MM.1S (cell line): ENCODE measurements around the gene ATP5F1C.

Source experiments
- DNase-seq: peaks from one replicate; pipeline ENCODE4 v3.0.0-alpha.2; 2015
- H2AFZ ChIP-seq: fragments of 300-600 bp; sonication (generic); 2 replicates; pipeline ENCODE4 v1.6.0; 2016; ENCODE audit warnings: antibody characterized with exemption, low read length
- H3F3A ChIP-seq: fragments of 300-600 bp; sonication (generic); 2 replicates; pipeline ENCODE4 v1.6.1; 2016; ENCODE audit warnings: mild to moderate bottlenecking, antibody characterized with exemption, low read length, moderate library complexity, mixed read lengths; ENCODE audit not compliant: insufficient read depth
- H3K27ac ChIP-seq: fragments of 300-600 bp; sonication (generic); 2 replicates; pipeline ENCODE4 v1.5.1; 2016; ENCODE audit warnings: mild to moderate bottlenecking, low read length
- H3K27me3 ChIP-seq: fragments of 300-600 bp; sonication (generic); replicated peaks from 2 replicates; pipeline ENCODE4 v1.6.0; 2016; ENCODE audit warnings: low read length; ENCODE audit not compliant: insufficient read depth
- H3K36me3 ChIP-seq: fragments of 300-600 bp; sonication (generic); replicated peaks from 2 replicates; pipeline ENCODE4 v1.6.1; 2016; ENCODE audit warnings: mild to moderate bottlenecking, low read length, mixed read lengths; ENCODE audit not compliant: insufficient read depth
- H3K4me1 ChIP-seq: fragments of 300-600 bp; sonication (generic); 2 replicates; pipeline ENCODE4 v1.6.1; 2016; ENCODE audit warnings: low read length, mixed read lengths
- H3K4me2 ChIP-seq: fragments of 300-600 bp; sonication (generic); 2 replicates; pipeline ENCODE4 v1.6.0; 2016; ENCODE audit warnings: low read depth, low read length
- H3K4me3 ChIP-seq: fragments of 300-600 bp; sonication (generic); 2 replicates; pipeline ENCODE4 v1.5.1; 2016; ENCODE audit warnings: low read length, mixed read lengths
- H3K79me2 ChIP-seq: fragments of 300-600 bp; sonication (generic); 2 replicates; pipeline ENCODE4 v1.6.1; 2016; ENCODE audit warnings: mixed run types, low read length, mixed read lengths
- H3K9ac ChIP-seq: fragments of 300-600 bp; sonication (generic); 2 replicates; pipeline ENCODE4 v1.6.1; 2016; ENCODE audit warnings: low read length, mixed read lengths
- H3K9me2 ChIP-seq: fragments of 300-600 bp; sonication (generic); replicated peaks from 2 replicates; pipeline ENCODE4 v1.6.1; 2016; ENCODE audit warnings: mild to moderate bottlenecking, low read length, mixed read lengths; ENCODE audit not compliant: insufficient read depth
- H3K9me3 ChIP-seq: fragments of 300-600 bp; sonication (generic); replicated peaks from 2 replicates; pipeline ENCODE4 v1.6.1; 2016; ENCODE audit warnings: mild to moderate bottlenecking, low read length, mixed read lengths; ENCODE audit not compliant: insufficient read depth
- H4K20me1 ChIP-seq: fragments of 300-600 bp; sonication (generic); 2 replicates; pipeline ENCODE4 v1.6.1; 2016; ENCODE audit warnings: mild to moderate bottlenecking, low read length, moderate library complexity, mixed read lengths; ENCODE audit not compliant: insufficient read depth
- EZH2 ChIP-seq: fragments of 300-600 bp; sonication (generic); optimal IDR thresholded peaks from 2 replicates; pipeline ENCODE3; 2017; ENCODE audit warnings: low read depth, mild to moderate bottlenecking, antibody characterized with exemption, low read length, mixed read lengths
- EZH2phosphoT487 ChIP-seq: fragments of 300-600 bp; sonication (generic); IDR thresholded peaks from 2 replicates; pipeline ENCODE4 v1.6.1; 2018; ENCODE audit warnings: antibody characterized with exemption, low read length
- TF ChIP-seq, protein P1 (sequence below): fragments of 300-600 bp; sonication (generic); IDR thresholded peaks from 2 replicates; pipeline ENCODE4 v1.5.1; 2016; ENCODE audit warnings: antibody characterized with exemption, low read length, mixed read lengths

Gene ATP5F1C

DNA sequence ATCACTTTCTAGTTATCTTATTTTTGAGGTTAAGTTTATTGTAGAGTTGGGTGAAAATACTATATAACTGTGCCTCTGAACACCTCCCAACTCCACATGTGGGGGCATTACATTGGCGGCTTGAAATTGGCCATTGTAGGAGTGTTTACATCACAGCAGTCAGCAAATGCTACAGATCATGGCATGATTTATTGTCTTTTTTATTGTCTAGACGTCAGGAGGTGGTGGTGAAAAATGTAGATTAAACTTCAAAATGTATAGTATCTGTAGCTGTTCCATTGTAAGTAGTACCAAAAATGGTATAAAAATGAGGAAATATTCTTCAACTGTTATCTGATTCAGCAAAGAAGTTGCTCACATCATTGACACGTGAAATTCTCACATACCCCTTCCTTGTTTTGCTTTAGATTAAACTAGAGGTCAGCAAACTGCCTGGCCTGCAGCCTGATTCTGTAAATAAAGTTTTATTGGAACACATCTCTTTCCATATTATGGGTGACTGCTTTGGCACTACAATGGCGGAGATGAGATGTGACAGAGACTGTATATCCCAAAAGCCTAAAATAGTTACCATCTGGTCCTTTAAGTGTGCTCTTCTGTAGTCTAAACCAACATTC is 65.4 kb downstream of the ATP5F1C start:
- Histone ChIP-seq H3K9me3 (no peaks in the 10 kb centered on the region), H3K27me3 (no peaks in the 10 kb centered on the region), H3K4me2 (no peak overlapping the region), H3K4me1 (no peaks in the 10 kb centered on the region), H3K9me2 (no peaks in the 10 kb centered on the region), H4K20me1 (no peaks in the 10 kb centered on the region), H2AFZ (no peak overlapping the region), H3K27ac (no peak overlapping the region), H3K36me3 (no peaks in the 10 kb centered on the region), H3K9ac (no peak overlapping the region), H3K79me2 (peaks cover 26% of the 10 kb centered on the region; the same call in 1 of the 2 replicates), H3K4me3 (no peak overlapping the region), H3F3A (no peaks in the 10 kb centered on the region)
- DNase-seq = no peak
- TF ChIP-seq EZH2phosphoT487 = no peak
- TF ChIP-seq, protein P1, sequence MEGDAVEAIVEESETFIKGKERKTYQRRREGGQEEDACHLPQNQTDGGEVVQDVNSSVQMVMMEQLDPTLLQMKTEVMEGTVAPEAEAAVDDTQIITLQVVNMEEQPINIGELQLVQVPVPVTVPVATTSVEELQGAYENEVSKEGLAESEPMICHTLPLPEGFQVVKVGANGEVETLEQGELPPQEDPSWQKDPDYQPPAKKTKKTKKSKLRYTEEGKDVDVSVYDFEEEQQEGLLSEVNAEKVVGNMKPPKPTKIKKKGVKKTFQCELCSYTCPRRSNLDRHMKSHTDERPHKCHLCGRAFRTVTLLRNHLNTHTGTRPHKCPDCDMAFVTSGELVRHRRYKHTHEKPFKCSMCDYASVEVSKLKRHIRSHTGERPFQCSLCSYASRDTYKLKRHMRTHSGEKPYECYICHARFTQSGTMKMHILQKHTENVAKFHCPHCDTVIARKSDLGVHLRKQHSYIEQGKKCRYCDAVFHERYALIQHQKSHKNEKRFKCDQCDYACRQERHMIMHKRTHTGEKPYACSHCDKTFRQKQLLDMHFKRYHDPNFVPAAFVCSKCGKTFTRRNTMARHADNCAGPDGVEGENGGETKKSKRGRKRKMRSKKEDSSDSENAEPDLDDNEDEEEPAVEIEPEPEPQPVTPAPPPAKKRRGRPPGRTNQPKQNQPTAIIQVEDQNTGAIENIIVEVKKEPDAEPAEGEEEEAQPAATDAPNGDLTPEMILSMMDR = no peak
- no peak for TF ChIP-seq EZH2

DNA sequence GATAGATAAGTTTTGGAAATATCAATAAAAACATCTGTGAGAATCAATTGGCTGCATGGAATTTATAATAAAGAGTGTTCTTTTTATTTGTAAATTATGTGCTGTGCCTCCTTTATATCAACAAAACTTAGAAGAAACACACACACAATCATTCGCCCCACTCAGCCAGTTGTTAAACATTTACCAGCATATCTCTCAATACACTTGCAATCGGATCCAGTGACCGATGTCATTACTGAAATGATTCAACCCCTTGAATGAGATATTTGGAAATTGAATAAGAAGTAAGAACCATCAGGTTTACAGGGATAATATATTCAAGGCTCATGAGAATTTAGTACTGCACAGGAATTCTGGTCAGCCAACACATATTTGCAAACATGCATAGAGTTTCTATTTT is 65.9 kb downstream of the ATP5F1C start:
- no peak overlapping the region for H2AFZ ChIP-seq
- no peaks in the 10 kb centered on the region for H3K9me2 ChIP-seq
- no peak for TF ChIP-seq EZH2
- no peak for TF ChIP-seq EZH2phosphoT487
- TF ChIP-seq, protein P1 = no peak
- no peaks in the 10 kb centered on the region for H4K20me1 ChIP-seq
- no peaks in the 10 kb centered on the region for H3K4me1 ChIP-seq
- no peaks in the 10 kb centered on the region for H3K9me3 ChIP-seq
- no peaks in the 10 kb centered on the region for H3K36me3 ChIP-seq
- no peaks in the 10 kb centered on the region for H3K27me3 ChIP-seq
- no peak overlapping the region for H3K4me3 ChIP-seq
- H3K27ac ChIP-seq = no peak overlapping the region
- peaks cover 28% of the 10 kb centered on the region; the same call in 1 of the 2 replicates for H3K79me2 ChIP-seq
- H3F3A ChIP-seq = no peaks in the 10 kb centered on the region
- H3K4me2 ChIP-seq = no peak overlapping the region
- no peak for DNase-seq
- H3K9ac ChIP-seq = no peak overlapping the region

GRCh38 chr10:7855205-7855604 is 67.2 kb downstream of the ATP5F1C start:
- Histone ChIP-seq H3K4me3 (no peak overlapping the region), H3K9ac (no peak overlapping the region), H3K9me2 (no peaks in the 10 kb centered on the region), H3K9me3 (no peaks in the 10 kb centered on the region), H3K36me3 (no peaks in the 10 kb centered on the region), H3K4me2 (no peak overlapping the region), H2AFZ (no peak overlapping the region), H3K4me1 (no peaks in the 10 kb centered on the region), H3K27ac (no peak overlapping the region), H3K79me2 (peaks cover 24% of the 10 kb centered on the region), H3K27me3 (no peaks in the 10 kb centered on the region), H3F3A (no peaks in the 10 kb centered on the region), H4K20me1 (no peaks in the 10 kb centered on the region)
- DNase-seq = no peak
- TF ChIP-seq EZH2phosphoT487 (no peak), EZH2 (no peak)
- TF ChIP-seq, protein P1 = no peak
